ENCODE data around the gene MTMR10.

The MTMR10 gene

GRCh38 chr15:30927148-30927761 is 64.2 kb downstream of the MTMR10 start:
- DNase-seq (ENCODE audit: low read depth) = no peak
- H3K4me3 ChIP-seq (ENCODE audit: control insufficient read depth, low read depth, low read length) = no peak overlapping the region
- TF ChIP-seq CTCF (IDR thresholded peaks at IDR 0.05; ENCODE audit: control insufficient read depth, insufficient read depth, low read depth, low read length, missing control alignments) = no peak

- no peak for TF ChIP-seq CTCF (IDR thresholded peaks at IDR 0.05; ENCODE audit: control insufficient read depth, insufficient read depth, low read depth, low read length, missing control alignments)
- no peak overlapping the region for H3K4me3 ChIP-seq (ENCODE audit: control insufficient read depth, low read depth, low read length)
- no peak for DNase-seq (ENCODE audit: low read depth)
These were observed 65.3 kb downstream of the MTMR10 start for GRCh38 chr15:30926161-30926560.

- no peak for TF ChIP-seq CTCF (IDR thresholded peaks at IDR 0.05; ENCODE audit: control insufficient read depth, insufficient read depth, low read depth, low read length, missing control alignments)
- no peak overlapping the region for H3K4me3 ChIP-seq (ENCODE audit: control insufficient read depth, low read depth, low read length)
- DNase-seq (ENCODE audit: low read depth) = no peak
These were observed 65.7 kb downstream of the MTMR10 start for GRCh38 chr15:30925686-30926085.

GRCh38 chr15:30924353-30924752 is 67.1 kb downstream of the MTMR10 start:
- peak; percentile 41 for DNase-seq (ENCODE audit: low read depth)

GRCh38 chr15:30923429-30923828 is 68.0 kb downstream of the MTMR10 start:
- no peak for TF ChIP-seq CTCF (IDR thresholded peaks at IDR 0.05; ENCODE audit: control insufficient read depth, insufficient read depth, low read depth, low read length, missing control alignments)
- no peak overlapping the region for H3K4me3 ChIP-seq (ENCODE audit: control insufficient read depth, low read depth, low read length)
- no peak for DNase-seq (ENCODE audit: low read depth)

More at GRCh38 chr15:30924353-30924752, 67.1 kb downstream of the MTMR10 start:
- no peak overlapping the region for H3K4me3 ChIP-seq (ENCODE audit: control insufficient read depth, low read depth, low read length)
- TF ChIP-seq CTCF (IDR thresholded peaks at IDR 0.05; ENCODE audit: control insufficient read depth, insufficient read depth, low read depth, low read length, missing control alignments) = no peak

GRCh38 chr15:30922480-30923311 is 68.7 kb downstream of the MTMR10 start:
- no peak for DNase-seq (ENCODE audit: low read depth)
- no peak for TF ChIP-seq CTCF (IDR thresholded peaks at IDR 0.05; ENCODE audit: control insufficient read depth, insufficient read depth, low read depth, low read length, missing control alignments)
- H3K4me3 ChIP-seq (ENCODE audit: control insufficient read depth, low read depth, low read length) = no peak overlapping the region
